ENCODE results near the gene ARHGAP42.

The ARHGAP42 gene

GRCh38 chr11:100875521-100875869, 188.4 kb downstream of the ARHGAP42 start:
- Histone ChIP-seq H3K9me3 (no peaks in the 10 kb centered on the region), H3K4me1 (ENCODE audit: control insufficient read depth in 1 of 2, insufficient read depth in 1 of 2, low read depth in 1 of 2, low read length in 1 of 2) (no peaks in the 10 kb centered on the region), H3K27ac (no peak overlapping the region), H3K27me3 (no peaks in the 10 kb centered on the region), H3K36me3 (no peaks in the 10 kb centered on the region), H3K4me3 (ENCODE audit: low read depth in 1 of 2, low read length in 1 of 2) (no peak overlapping the region)
- TF ChIP-seq, protein P1, sequence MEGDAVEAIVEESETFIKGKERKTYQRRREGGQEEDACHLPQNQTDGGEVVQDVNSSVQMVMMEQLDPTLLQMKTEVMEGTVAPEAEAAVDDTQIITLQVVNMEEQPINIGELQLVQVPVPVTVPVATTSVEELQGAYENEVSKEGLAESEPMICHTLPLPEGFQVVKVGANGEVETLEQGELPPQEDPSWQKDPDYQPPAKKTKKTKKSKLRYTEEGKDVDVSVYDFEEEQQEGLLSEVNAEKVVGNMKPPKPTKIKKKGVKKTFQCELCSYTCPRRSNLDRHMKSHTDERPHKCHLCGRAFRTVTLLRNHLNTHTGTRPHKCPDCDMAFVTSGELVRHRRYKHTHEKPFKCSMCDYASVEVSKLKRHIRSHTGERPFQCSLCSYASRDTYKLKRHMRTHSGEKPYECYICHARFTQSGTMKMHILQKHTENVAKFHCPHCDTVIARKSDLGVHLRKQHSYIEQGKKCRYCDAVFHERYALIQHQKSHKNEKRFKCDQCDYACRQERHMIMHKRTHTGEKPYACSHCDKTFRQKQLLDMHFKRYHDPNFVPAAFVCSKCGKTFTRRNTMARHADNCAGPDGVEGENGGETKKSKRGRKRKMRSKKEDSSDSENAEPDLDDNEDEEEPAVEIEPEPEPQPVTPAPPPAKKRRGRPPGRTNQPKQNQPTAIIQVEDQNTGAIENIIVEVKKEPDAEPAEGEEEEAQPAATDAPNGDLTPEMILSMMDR (IDR thresholded peaks at IDR 0.05) = no peak

GRCh38 chr11:100876815-100877520, 189.9 kb downstream of the ARHGAP42 start:
- Histone ChIP-seq H3K36me3 (no peaks in the 10 kb centered on the region), H3K27ac (no peak overlapping the region), H3K9me3 (no peaks in the 10 kb centered on the region), H3K4me3 (ENCODE audit: low read depth in 1 of 2, low read length in 1 of 2) (no peak overlapping the region), H3K4me1 (ENCODE audit: control insufficient read depth in 1 of 2, insufficient read depth in 1 of 2, low read depth in 1 of 2, low read length in 1 of 2) (no peaks in the 10 kb centered on the region), H3K27me3 (no peaks in the 10 kb centered on the region)
- TF ChIP-seq, protein P1 (IDR thresholded peaks at IDR 0.05) = no peak

DNA sequence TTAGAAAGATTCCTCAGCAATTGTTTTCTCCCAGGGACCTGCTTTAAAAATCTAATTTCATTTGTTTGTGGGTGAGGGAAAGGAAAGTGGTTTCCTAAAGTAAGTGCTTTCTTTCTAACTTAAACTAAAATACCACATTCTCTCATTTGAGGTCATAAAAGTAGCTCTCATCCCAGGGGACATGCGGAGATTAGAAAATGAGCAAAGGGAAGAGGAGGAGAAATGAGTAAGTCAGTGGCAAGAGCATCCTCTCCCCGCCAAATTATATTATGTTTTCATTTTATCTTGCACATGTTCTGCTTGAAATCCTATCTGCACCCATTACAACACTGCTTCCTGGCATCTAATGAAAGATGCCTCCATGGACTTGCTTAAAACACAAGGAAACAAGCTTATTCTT, 191.4 kb downstream of the ARHGAP42 start:
- no peaks in the 10 kb centered on the region for H3K36me3 ChIP-seq
- TF ChIP-seq, protein P1 (IDR thresholded peaks at IDR 0.05) = no peak
- H3K27me3 ChIP-seq = no peaks in the 10 kb centered on the region
- H3K4me3 ChIP-seq (ENCODE audit: low read depth in 1 of 2, low read length in 1 of 2) = no peak overlapping the region
- no peak overlapping the region for H3K27ac ChIP-seq
- H3K9me3 ChIP-seq = no peaks in the 10 kb centered on the region
- no peaks in the 10 kb centered on the region for H3K4me1 ChIP-seq (ENCODE audit: control insufficient read depth in 1 of 2, insufficient read depth in 1 of 2, low read depth in 1 of 2, low read length in 1 of 2)

- H3K4me1 ChIP-seq (ENCODE audit: control insufficient read depth in 1 of 2, insufficient read depth in 1 of 2, low read depth in 1 of 2, low read length in 1 of 2) = no peaks in the 10 kb centered on the region
- no peak overlapping the region for H3K4me3 ChIP-seq (ENCODE audit: low read depth in 1 of 2, low read length in 1 of 2)
- H3K27ac ChIP-seq = no peak overlapping the region
- no peaks in the 10 kb centered on the region for H3K27me3 ChIP-seq
- TF ChIP-seq, protein P1 (IDR thresholded peaks at IDR 0.05) = no peak
- no peaks in the 10 kb centered on the region for H3K9me3 ChIP-seq
- H3K36me3 ChIP-seq = no peaks in the 10 kb centered on the region
Observed at GRCh38 chr11:100882957-100883356, 195.9 kb downstream of the ARHGAP42 start.

- H3K4me1 ChIP-seq (ENCODE audit: control insufficient read depth in 1 of 2, insufficient read depth in 1 of 2, low read depth in 1 of 2, low read length in 1 of 2) = no peaks in the 10 kb centered on the region
- H3K4me3 ChIP-seq (ENCODE audit: low read depth in 1 of 2, low read length in 1 of 2) = no peak overlapping the region
- H3K27ac ChIP-seq = no peak overlapping the region
- H3K27me3 ChIP-seq = no peaks in the 10 kb centered on the region
- no peaks in the 10 kb centered on the region for H3K9me3 ChIP-seq
- H3K36me3 ChIP-seq = no peaks in the 10 kb centered on the region
- TF ChIP-seq, protein P1 (IDR thresholded peaks at IDR 0.05) = no peak
Observed at GRCh38 chr11:100883830-100884229, 196.7 kb downstream of the ARHGAP42 start.

Measured in neutrophil (primary cell).